GM20000 (cell line): Measurements from ENCODE around the gene ADGRD1.
"Not testable (repeated sequence)": the region's sequence is repeated elsewhere in the genome, so short reads cannot be mapped to it uniquely, and the experiment has no call there.

ENCODE experiments used
- DNase-seq: peaks from one replicate; pipeline ENCODE4 v3.0.0; 2012; ENCODE audit warnings: low spot score
- CTCF ChIP-seq: IDR thresholded peaks from 2 replicates; pipeline ENCODE4 v1.5.1; 2012; ENCODE audit warnings: mild to moderate bottlenecking, control low read depth; ENCODE audit errors: extremely low read depth, missing control alignments

ADGRD1 gene

GRCh38 chr12:130929363-130929762 is 24.3 kb upstream of the ADGRD1 start:
- DNase-seq: no peak
- no peak for TF ChIP-seq CTCF

GRCh38 chr12:130932061-130932930 is 21.4 kb upstream of the ADGRD1 start:
- no peak for TF ChIP-seq CTCF
- DNase-seq: no peak

GRCh38 chr12:130933269-130933995 is 20.3 kb upstream of the ADGRD1 start:
- TF ChIP-seq CTCF: no peak
- no peak for DNase-seq

GRCh38 chr12:130934753-130935152 is 19.0 kb upstream of the ADGRD1 start:
- no peak for DNase-seq
- TF ChIP-seq CTCF: no peak

GRCh38 chr12:130936561-130936960 is 17.1 kb upstream of the ADGRD1 start:
- TF ChIP-seq CTCF: no peak
- DNase-seq: no peak

- no peak for DNase-seq
- TF ChIP-seq CTCF: no peak
These were observed 16.6 kb upstream of the ADGRD1 start for GRCh38 chr12:130937063-130937462.

- DNase-seq: not testable (repeated sequence)
These were observed 16.2 kb upstream of the ADGRD1 start for GRCh38 chr12:130937546-130937945.
